ENCODE data around the gene NRARP. TPM values are rescaled to one million over a fixed set of nuclear protein-coding genes. Genes with fewer than 3 reads are reported as not detected.

NRARP gene
- total RNA-seq, 1 experiment from 2014 or later, result 16.9 TPM

GRCh38 chr9:137251490-137252268 lies 50.4 kb downstream of the NRARP start:
- no TSS peak for BruUV-seq (replicated peaks)
- H3K27ac ChIP-seq (ENCODE audit: low read length), result no peak overlapping the region

GRCh38 chr9:137251194-137251461 lies 50.9 kb downstream of the NRARP start, which contains the start of gene STPG3:
TSS of gene STPG3 (plus strand) at chr9:137251286. CDS start at chr9:137251287, 1 bp downstream.
- intact Hi-C loops (cut with micrococcal nuclease; ENCODE audit: unreplicated experiment) (no loop called here), in situ Hi-C loops (cut with HindIII; ENCODE audit: low pct_unique_long_range_greater_than_20kb, low sequenced_read_pairs) (no loop called here)
- POLR2A ChIA-PET, result no interaction called here
- DNase-seq (ENCODE audit: low read depth, low spot score), result no peak
- no peak for TF ChIP-seq TCF7L2 (IDR thresholded peaks at IDR 0.05; ENCODE audit: low read depth, low read length)
- TF ChIP-seq POLR2AphosphoS5 (IDR thresholded peaks at IDR 0.05; ENCODE audit: low read depth, low read length), result no peak
- no peak for TF ChIP-seq SIN3A (IDR thresholded peaks at IDR 0.05; ENCODE audit: borderline replicate concordance, insufficient read depth, low read depth, low read length)
- no peak for TF ChIP-seq CTCF (IDR thresholded peaks at IDR 0.05)
- no peak for TF ChIP-seq REST (IDR thresholded peaks at IDR 0.05; ENCODE audit: insufficient read depth in 1 of 2, low read depth in 2 of 2, low read length in 1 of 2)
- CTCF ChIA-PET, result interaction anchor here (1.0 kb wide), 1 partner anchor 15 kb away, joined by 3 read pairs; no protein-coding TSS in a partner anchor
- Histone ChIP-seq H3K27me3 (ENCODE audit: control insufficient read depth, insufficient read depth, low read length) (no peaks in the 10 kb centered on the region), H3K27ac (ENCODE audit: low read length) (no peak within 1 kb of the TSS), H3K9me3 (ENCODE audit: control insufficient read depth, insufficient read depth, low read depth, low read length) (no peaks in the 10 kb centered on the region), H3K36me3 (ENCODE audit: control insufficient read depth, insufficient read depth, low read length) (no peaks in the 10 kb centered on the region; the same call in 1 of the 2 replicates), H3K4me3 (ENCODE audit: low read depth in 2 of 2, low read length in 2 of 2) (no peak within 1 kb of the TSS), H3K4me1 (ENCODE audit: control insufficient read depth, insufficient read depth, low read length) (peaks cover 11% of the 10 kb centered on the region)
- no peak for ATAC-seq
- BruUV-seq (replicated peaks), result no TSS peak

More at GRCh38 chr9:137251490-137252268, 50.4 kb downstream of the NRARP start:
- Histone ChIP-seq H3K4me1 (ENCODE audit: control insufficient read depth, insufficient read depth, low read length) (peaks cover 16% of the 10 kb centered on the region), H3K9me3 (ENCODE audit: control insufficient read depth, insufficient read depth, low read depth, low read length) (no peaks in the 10 kb centered on the region), H3K27me3 (ENCODE audit: control insufficient read depth, insufficient read depth, low read length) (no peaks in the 10 kb centered on the region), H3K36me3 (ENCODE audit: control insufficient read depth, insufficient read depth, low read length) (no peaks in the 10 kb centered on the region; the same call in 1 of the 2 replicates), H3K4me3 (ENCODE audit: low read depth in 2 of 2, low read length in 2 of 2) (no peak overlapping the region)
- DNase-seq (ENCODE audit: low read depth, low spot score) (no peak), ATAC-seq (no peak)
- TF ChIP-seq TCF7L2 (IDR thresholded peaks at IDR 0.05; ENCODE audit: low read depth, low read length), result no peak
- TF ChIP-seq POLR2AphosphoS5 (IDR thresholded peaks at IDR 0.05; ENCODE audit: low read depth, low read length), result no peak
- ChIA-PET CTCF (interaction anchor here (1.0 kb wide), 1 partner anchor 15 kb away, joined by 3 read pairs; no protein-coding TSS in a partner anchor), POLR2A (no interaction called here)
- in situ Hi-C loops (cut with HindIII; ENCODE audit: low pct_unique_long_range_greater_than_20kb, low sequenced_read_pairs), result no loop called here
- intact Hi-C loops (cut with micrococcal nuclease; ENCODE audit: unreplicated experiment), result no loop called here
